Esophagus squamous epithelium (tissue), 4 donors: Measurements from ENCODE around the gene SERPINB5.

Experiments used
- CTCF ChIP-seq, 6 experiments: fragments of 450-650 bp in 4 of 6; fragments of 200-600 bp in 2 of 6; sonication (generic) in 2 of 6; IDR thresholded peaks; one replicate each; pipeline ENCODE4 v1.5.1; 2016 to 2019; ENCODE audit warnings: antibody characterized with exemption in 6 of 6, mild to moderate bottlenecking in 4 of 6, moderate library complexity in 4 of 6
- POLR2A ChIP-seq, 4 donors: fragments of 450-650 bp; IDR thresholded peaks; one replicate each; pipeline ENCODE4 v1.6.1; 2017; ENCODE audit warnings: antibody characterized with exemption in 4 of 4, mild to moderate bottlenecking in 4 of 4, moderate library complexity in 3 of 4

- TF ChIP-seq CTCF (IDR thresholded peaks at IDR 0.05) (no peak), POLR2A (IDR thresholded peaks at IDR 0.05) (no peak)
These were observed 1.2 kb downstream of the SERPINB5 start for GRCh38 chr18:63477968-63478367.
